ENCODE measurements around the gene TFE3.
"Not testable (repeated sequence)": the region's sequence is repeated elsewhere in the genome, so short reads cannot be mapped to it uniquely, and the experiment has no call there.

TFE3 gene

GRCh38 chrX:48996969-48997368 lies 46.2 kb downstream of the TFE3 start:
- Histone ChIP-seq H3K4me3 (ENCODE audit: low read length) (no peak overlapping the region), H3K27ac (ENCODE audit: low read length) (no peak overlapping the region), H3K4me1 (ENCODE audit: insufficient read depth, low read length) (no peaks in the 10 kb centered on the region), H3K36me3 (ENCODE audit: insufficient read depth, low read depth, low read length) (peaks cover 63% of the 10 kb centered on the region), H3K27me3 (ENCODE audit: insufficient read depth, low read length) (no peaks in the 10 kb centered on the region), H3K9me3 (ENCODE audit: insufficient read depth, low read depth, low read length) (no peaks in the 10 kb centered on the region), H3K9ac (ENCODE audit: low read depth, low read length) (no peak overlapping the region)

GRCh38 chrX:48992341-48992740 lies 50.8 kb downstream of the TFE3 start:
- Histone ChIP-seq H3K4me3 (ENCODE audit: low read length) (no peak overlapping the region), H3K27me3 (ENCODE audit: insufficient read depth, low read length) (no peaks in the 10 kb centered on the region), H3K4me1 (ENCODE audit: insufficient read depth, low read length) (no peaks in the 10 kb centered on the region), H3K9me3 (ENCODE audit: insufficient read depth, low read depth, low read length) (no peaks in the 10 kb centered on the region), H3K27ac (ENCODE audit: low read length) (no peak overlapping the region), H3K9ac (ENCODE audit: low read depth, low read length) (no peak overlapping the region), H3K36me3 (ENCODE audit: insufficient read depth, low read depth, low read length) (peaks cover 74% of the 10 kb centered on the region)

- Histone ChIP-seq H3K9ac (ENCODE audit: low read depth, low read length) (no peak overlapping the region), H3K9me3 (ENCODE audit: insufficient read depth, low read depth, low read length) (no peaks in the 10 kb centered on the region), H3K36me3 (ENCODE audit: insufficient read depth, low read depth, low read length) (peaks cover 59% of the 10 kb centered on the region), H3K4me3 (ENCODE audit: low read length) (no peak overlapping the region), H3K27ac (ENCODE audit: low read length) (no peak overlapping the region), H3K27me3 (ENCODE audit: insufficient read depth, low read length) (no peaks in the 10 kb centered on the region), H3K4me1 (ENCODE audit: insufficient read depth, low read length) (no peaks in the 10 kb centered on the region)
These were observed 53.7 kb downstream of the TFE3 start for GRCh38 chrX:48989483-48989882.

- no peaks in the 10 kb centered on the region for H3K9me3 ChIP-seq (ENCODE audit: insufficient read depth, low read depth, low read length)
- H3K9ac ChIP-seq (ENCODE audit: low read depth, low read length): no peak overlapping the region
- H3K27me3 ChIP-seq (ENCODE audit: insufficient read depth, low read length): no peaks in the 10 kb centered on the region
- H3K36me3 ChIP-seq (ENCODE audit: insufficient read depth, low read depth, low read length): peaks cover 61% of the 10 kb centered on the region
- no peak overlapping the region for H3K27ac ChIP-seq (ENCODE audit: low read length)
- H3K4me1 ChIP-seq (ENCODE audit: insufficient read depth, low read length): no peaks in the 10 kb centered on the region
- H3K4me3 ChIP-seq (ENCODE audit: low read length): no peak overlapping the region
These were observed 59.3 kb downstream of the TFE3 start for GRCh38 chrX:48983896-48984295.

GRCh38 chrX:48983081-48983480 lies 60.1 kb downstream of the TFE3 start:
- H3K27me3 ChIP-seq (ENCODE audit: insufficient read depth, low read length): no peaks in the 10 kb centered on the region
- no peak overlapping the region for H3K9ac ChIP-seq (ENCODE audit: low read depth, low read length)
- peaks cover 57% of the 10 kb centered on the region for H3K36me3 ChIP-seq (ENCODE audit: insufficient read depth, low read depth, low read length)
- H3K4me1 ChIP-seq (ENCODE audit: insufficient read depth, low read length): no peaks in the 10 kb centered on the region
- H3K27ac ChIP-seq (ENCODE audit: low read length): no peak overlapping the region
- no peak overlapping the region for H3K4me3 ChIP-seq (ENCODE audit: low read length)
- no peaks in the 10 kb centered on the region for H3K9me3 ChIP-seq (ENCODE audit: insufficient read depth, low read depth, low read length)

GRCh38 chrX:48981178-48981577 lies 62.0 kb downstream of the TFE3 start:
- H3K4me3 ChIP-seq (ENCODE audit: low read length): no peak overlapping the region
- H3K9ac ChIP-seq (ENCODE audit: low read depth, low read length): no peak overlapping the region
- H3K27ac ChIP-seq (ENCODE audit: low read length): no peak overlapping the region
- H3K36me3 ChIP-seq (ENCODE audit: insufficient read depth, low read depth, low read length): peaks cover 74% of the 10 kb centered on the region
- H3K4me1 ChIP-seq (ENCODE audit: insufficient read depth, low read length): no peaks in the 10 kb centered on the region
- no peaks in the 10 kb centered on the region for H3K9me3 ChIP-seq (ENCODE audit: insufficient read depth, low read depth, low read length)
- H3K27me3 ChIP-seq (ENCODE audit: insufficient read depth, low read length): no peaks in the 10 kb centered on the region

GRCh38 chrX:48980341-48980740 lies 62.8 kb downstream of the TFE3 start:
- not testable (repeated sequence) for H3K27ac ChIP-seq (ENCODE audit: low read length); H3K4me1 ChIP-seq (ENCODE audit: insufficient read depth, low read length); H3K9me3 ChIP-seq (ENCODE audit: insufficient read depth, low read depth, low read length); H3K9ac ChIP-seq (ENCODE audit: low read depth, low read length); H3K27me3 ChIP-seq (ENCODE audit: insufficient read depth, low read length); H3K4me3 ChIP-seq (ENCODE audit: low read length)
- H3K36me3 ChIP-seq (ENCODE audit: insufficient read depth, low read depth, low read length): peaks cover 78% of the 10 kb centered on the region

Measured in iPS-20b (cell line).